ENCODE results near the gene NRDE2. TPM values are rescaled to one million over a fixed set of nuclear protein-coding genes. Genes with fewer than 3 reads are reported as not detected.
"Not testable (repeated sequence)": the region's sequence is repeated elsewhere in the genome, so short reads cannot be mapped to it uniquely, and the experiment has no call there.

Gene NRDE2
- total RNA-seq, 2 donors from 2014 or later = 19.4 to 25.1 TPM

GRCh38 chr14:90246936-90247335, 84.8 kb downstream of the NRDE2 start:
- DNase-seq (no peak), ATAC-seq (no peak)
- intact Hi-C loops (cut with DNase I, micrococcal nuclease) = no loop called here

- intact Hi-C loops (cut with DNase I, micrococcal nuclease) = no loop called here
- no peak for ATAC-seq
- DNase-seq = no peak
Observed at GRCh38 chr14:90242444-90242843, 89.3 kb downstream of the NRDE2 start.

GRCh38 chr14:90239139-90239538, 92.6 kb downstream of the NRDE2 start:
- intact Hi-C loops (cut with DNase I, micrococcal nuclease) = loop anchor here in 1 of 2 donors (5.0 kb wide), 1 partner anchor 267 kb away; no protein-coding TSS in a partner anchor
- DNase-seq (no peak), ATAC-seq (no peak)

GRCh38 chr14:90235179-90235976, 96.4 kb downstream of the NRDE2 start:
- peak; percentile 76 for ATAC-seq
- DNase-seq = peak; percentile 31 to 64
- intact Hi-C loops (cut with DNase I, micrococcal nuclease) = loop anchor here in 1 of 2 donors (5.0 kb wide), 1 partner anchor 263 kb away; no protein-coding TSS in a partner anchor

GRCh38 chr14:90229942-90230341, 101.8 kb downstream of the NRDE2 start:
- DNase-seq; ATAC-seq; intact Hi-C loops (cut with DNase I, micrococcal nuclease): not testable (repeated sequence)

- ATAC-seq (no peak), DNase-seq (no peak)
- intact Hi-C loops (cut with DNase I, micrococcal nuclease) = no loop called here
Observed at GRCh38 chr14:90228478-90228877, 103.3 kb downstream of the NRDE2 start.

Other genes starting within 250 kb of the NRDE2 start
- gene PSMC1, start 75.4 kb downstream of the NRDE2 start, total RNA-seq = 10 to 100 TPM; 65.6 to 72.1 TPM
- gene CALM1, start 65.1 kb upstream of the NRDE2 start, total RNA-seq = 100 to 1,000 TPM; 756 to 776 TPM